HL-60 (cell line): ENCODE measurements around the gene IGFLR1.

ENCODE experiments used
- CTCF ChIP-seq: IDR thresholded peaks from one replicate; pipeline ENCODE4 v1.5.1; 2011; ENCODE audit warnings: low read length, control low read depth, inconsistent platforms; ENCODE audit not compliant: insufficient read depth
- POLR2AphosphoS5 ChIP-seq: IDR thresholded peaks from 2 replicates; pipeline ENCODE4 v1.6.1; 2012; ENCODE audit warnings: low read depth
- REST ChIP-seq: IDR thresholded peaks from 2 replicates; pipeline ENCODE4 v1.6.1; 2012; ENCODE audit warnings: low read depth; ENCODE audit not compliant: insufficient replicate concordance

- TF ChIP-seq POLR2AphosphoS5 (no peak), CTCF (no peak), REST (no peak)
These were observed 34.0 kb upstream of the IGFLR1 start for GRCh38 chr19:35776102-35776788.
